T-helper 2 cell treated with Interferon-gamma antibody and Interleukin-4, amounts not matched to agents 100 ng/mL and 5 ng/mL, for 36 hours (primary cell): ENCODE measurements around the gene ABHD12. TPM values are rescaled to one million over a fixed set of nuclear protein-coding genes. Genes with fewer than 3 reads are reported as not detected.

Source experiments
- intact Hi-C: fragments of 100-400 bp; cut with micrococcal nuclease; formaldehyde crosslinking; loops from one replicate; pipeline ENCODE4 v1.15.1; 2023
- total RNA-seq: library from RNA; stranded (reverse); gene quantifications from 2 replicates; pipeline ENCODE4 v1.2.3, GENCODE V29; 2022

The ABHD12 gene
- total RNA-seq, 1 donor from 2014 or later: 30.5 TPM

DNA sequence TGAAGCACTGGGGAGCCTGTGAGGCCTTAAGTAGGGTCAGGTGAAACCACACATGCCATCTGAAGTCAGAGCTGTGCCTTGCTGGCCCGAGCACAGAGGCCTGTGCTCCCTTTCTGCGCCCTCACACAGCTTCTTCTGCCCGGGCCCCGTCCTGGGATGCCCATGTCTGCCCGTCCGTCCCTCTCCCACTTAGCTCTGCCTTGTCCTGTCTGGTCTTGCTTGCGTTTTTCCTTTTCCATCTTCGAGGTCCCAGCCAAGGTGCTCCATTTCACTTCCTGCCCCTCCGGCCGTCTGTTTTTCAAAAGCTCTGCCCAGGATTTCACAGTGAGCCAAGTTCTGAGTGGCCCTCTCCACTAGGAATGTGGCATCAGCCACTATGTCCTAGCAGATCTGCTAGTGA lies 97.1 kb downstream of the ABHD12 start:
- intact Hi-C loops: no loop called here

DNA sequence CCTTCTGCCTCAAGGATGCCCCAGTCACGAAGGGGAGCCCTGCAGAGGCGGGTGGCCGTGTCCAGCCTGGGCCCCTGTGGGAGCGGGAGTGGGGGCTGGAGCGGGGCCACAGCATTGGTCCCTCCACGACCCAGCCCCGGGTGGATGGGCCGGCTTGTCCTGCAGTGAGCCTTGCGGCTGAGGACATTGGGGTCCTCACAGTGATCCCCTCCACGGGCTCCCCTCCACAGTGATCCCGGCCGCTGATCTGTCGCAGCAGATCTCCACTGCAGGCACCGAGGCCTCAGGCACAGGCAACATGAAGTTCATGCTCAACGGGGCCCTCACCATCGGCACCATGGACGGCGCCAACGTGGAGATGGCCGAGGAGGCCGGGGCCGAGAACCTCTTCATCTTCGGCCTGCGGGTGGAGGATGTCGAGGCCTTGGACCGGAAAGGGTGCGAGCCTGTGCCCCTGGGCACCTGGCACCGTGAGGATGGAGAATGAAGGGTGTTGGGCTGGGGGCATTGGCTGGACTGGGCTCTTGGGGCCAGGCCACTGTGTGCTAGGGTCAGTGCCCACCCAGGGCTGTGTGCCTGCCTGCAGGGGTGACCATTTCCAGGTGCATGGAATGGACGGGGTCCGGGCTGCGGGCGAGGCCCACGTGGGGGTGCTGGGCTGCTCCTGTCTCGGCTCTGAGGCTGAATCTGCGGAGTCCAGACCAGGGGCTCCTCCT lies 98.3 kb downstream of the ABHD12 start:
- intact Hi-C loops: no loop called here

DNA sequence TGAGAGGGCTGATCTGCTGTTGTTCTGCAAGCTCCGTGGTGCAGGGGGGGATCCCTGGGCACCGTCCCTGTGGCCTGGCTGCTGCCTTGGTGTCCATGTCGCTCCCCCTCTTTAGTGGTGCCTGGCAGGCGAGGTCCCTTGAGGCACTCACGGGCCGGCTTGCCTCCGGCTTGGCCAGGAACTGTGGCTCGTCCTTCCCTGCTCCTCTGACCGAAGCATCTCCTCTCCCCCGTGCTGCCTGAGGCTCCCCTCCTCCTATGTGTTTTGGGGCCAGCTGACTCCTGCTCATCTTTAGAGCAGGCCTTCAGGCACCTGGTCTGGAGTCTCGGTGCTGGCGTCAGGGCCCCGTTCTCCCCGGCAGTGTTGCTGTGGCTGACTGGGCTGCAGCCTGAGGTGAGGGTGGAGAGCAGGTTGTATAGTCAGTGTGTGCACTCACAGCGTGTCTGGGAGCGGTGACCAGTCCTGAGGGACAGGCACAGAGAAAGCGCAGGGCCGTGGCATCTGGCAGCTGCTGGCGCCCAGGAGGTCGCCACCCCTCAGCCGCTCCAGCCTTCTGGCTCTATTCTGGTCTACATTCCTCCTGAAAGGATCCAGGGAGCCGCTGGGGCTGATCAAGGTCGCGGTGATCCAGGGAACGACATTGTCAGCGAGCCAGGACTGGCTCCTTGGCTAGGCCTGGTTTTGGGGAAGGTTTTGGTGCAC lies 99.1 kb downstream of the ABHD12 start:
- intact Hi-C loops: no loop called here

DNA sequence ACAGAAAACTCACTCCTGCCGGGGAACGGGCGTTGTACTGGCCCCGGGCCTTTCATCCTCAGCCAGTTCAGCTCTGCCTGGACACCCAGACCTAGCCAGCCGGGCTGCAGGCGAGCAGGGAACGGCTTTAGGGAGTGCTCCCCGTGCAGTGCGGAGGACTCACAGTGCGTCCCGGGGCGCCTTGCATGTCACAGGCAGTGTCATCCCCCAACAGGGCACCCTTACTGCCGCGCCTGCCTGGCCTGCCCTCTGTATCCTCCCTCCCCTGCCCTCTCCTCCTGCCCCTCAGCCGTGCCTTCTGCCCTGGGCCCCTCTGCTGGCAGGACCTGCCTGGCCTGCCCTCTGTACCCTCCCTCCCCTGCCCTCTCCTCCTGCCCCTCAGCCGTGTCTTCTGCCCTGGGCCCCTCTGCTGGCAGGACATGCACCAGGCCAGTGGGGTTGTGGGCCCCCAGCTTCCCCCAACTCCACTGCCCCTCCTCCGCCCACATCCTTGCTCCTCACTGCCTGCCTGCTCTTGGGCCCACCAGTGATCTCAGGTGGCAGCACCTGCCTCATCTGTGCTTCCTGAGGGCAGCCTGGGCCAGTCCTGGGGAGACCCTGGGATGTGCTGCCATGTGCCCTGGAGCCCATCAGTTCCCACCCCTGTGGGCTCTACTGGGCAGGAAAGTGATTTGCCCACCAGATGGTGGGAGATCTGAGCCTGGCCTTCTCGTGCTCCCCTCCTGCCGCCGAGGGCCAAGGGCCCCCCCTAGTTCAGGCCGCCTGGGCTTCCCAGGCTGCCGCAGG lies 99.8 kb downstream of the ABHD12 start:
- intact Hi-C loops: no loop called here

DNA sequence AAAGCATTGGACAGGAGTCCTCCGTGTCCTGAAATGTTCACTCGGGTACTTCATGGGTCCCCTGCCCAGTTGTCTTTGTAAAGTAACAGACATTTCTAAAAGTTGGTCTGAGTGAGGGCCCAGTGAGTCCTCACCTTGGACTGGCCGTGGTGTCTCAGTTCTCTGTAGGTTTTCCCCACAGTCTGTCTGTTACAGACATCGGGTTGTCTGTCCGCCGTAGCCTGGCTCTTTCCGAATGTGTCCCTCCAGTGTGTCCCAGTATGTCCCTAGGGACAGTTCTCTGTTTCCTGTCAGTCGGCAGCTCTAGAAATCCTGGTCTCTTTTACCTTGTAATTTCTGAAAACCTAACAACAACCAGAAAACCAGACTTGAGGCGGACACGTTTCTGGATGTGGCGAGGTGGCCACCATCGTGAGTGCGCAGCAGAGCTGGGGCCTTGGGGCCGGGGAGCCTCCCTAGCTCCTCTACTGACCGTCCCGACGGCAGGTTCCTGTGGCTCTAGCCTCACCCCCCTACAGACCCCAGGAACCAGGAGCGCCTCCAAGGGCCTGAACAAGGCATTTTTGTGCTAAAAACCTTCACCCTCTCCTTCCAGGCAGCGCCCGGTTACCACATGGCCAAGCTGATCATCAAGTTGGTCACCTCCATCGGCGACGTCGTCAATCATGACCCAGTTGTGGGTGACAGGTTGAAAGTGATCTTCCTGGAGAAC lies 100.6 kb downstream of the ABHD12 start:
- intact Hi-C loops: no loop called here

DNA sequence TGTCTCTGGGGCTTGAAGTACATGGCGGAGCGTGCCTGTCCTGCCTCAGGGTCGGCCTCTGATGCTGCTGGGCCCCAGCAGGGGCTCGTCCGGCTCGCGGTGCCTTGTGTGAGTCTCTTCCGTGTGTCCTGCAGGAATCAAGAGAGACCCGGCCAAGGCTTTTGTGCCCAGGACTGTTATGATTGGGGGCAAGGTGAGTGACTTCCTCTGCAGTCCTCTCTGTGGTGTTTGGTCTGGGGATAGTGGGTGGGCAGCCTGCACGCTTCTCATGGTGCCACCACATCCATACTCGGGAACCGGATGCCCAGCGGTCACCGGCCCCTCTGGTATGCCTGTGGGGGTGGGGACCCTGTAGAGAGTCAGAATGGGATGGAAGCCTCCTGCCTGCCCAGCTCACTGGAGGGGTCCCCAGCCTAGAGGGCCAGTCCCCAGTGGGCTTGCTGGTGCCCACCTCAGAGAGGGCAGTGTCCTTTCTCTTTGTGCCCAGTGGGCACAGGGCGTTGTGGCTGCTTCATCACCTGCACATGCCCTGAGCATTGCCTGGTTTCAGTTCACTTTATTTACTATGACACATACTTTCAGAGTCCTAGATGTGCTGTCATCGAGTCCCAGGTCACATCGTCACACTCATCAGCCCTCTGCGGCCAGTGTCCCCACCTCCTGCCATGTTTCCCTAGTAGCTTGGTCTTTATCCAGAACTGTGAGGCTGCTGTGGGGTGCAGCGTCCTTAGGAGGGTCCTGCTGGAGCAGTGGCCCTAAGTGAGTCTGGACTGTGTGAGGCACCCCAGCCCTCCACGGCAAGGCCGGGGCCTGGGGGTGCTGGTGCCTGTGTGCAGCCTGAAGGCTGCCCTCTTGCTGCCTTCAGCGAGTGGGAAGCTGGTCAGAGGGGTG lies 102.1 kb downstream of the ABHD12 start:
- intact Hi-C loops: no loop called here

DNA sequence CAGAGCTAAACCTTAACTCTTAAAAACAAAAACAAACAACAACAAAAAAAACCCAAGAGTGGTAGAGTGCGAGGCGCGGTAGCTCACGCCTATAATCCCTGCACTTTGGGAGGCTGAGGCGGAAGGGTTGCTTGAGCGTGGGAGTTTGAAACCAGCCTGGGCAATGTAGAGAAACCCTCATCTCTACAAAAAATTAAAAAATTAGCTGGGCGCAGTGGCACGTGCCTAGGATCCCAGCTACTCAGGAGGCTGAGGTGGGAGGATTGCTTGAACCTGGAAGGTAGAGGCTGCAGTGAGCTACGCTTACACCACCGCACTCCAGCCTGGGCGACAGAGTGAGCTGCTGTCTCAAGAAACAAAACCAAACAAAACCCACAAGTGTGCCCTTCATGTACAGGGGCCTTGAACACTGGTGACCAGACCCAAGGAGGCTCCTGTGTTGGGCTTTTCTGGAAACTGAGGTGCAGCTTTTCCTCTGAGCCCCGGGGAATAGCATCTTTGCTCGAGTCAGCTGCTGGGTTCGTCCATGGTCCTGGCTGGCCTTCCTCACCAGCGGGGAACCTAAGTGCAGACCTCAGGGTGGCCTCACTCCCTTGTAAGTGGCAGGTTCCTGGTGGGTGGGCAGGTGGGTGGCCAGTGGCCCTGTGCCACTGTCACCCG lies 102.9 kb downstream of the ABHD12 start:
- intact Hi-C loops: no loop called here

DNA sequence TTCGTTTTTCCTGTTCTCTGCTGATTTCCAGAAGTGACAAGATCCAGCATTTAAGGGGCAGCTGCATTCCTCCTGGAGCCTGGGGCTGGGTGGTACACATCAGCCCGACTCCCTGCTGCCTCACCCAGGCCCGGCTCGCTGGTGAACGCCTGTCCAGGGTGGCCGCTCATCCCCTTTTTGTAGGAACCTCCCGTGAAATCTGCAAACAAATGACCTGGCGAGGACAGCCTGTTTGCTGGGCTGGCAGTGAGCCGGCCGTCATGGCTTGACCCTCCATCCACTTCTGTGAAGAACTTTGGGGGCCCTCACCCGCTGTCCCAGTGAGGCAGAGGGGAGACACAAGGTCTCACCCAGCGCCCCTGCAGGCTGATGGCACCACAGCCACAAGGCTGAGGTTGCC lies 103.7 kb downstream of the ABHD12 start:
- intact Hi-C loops: no loop called here

DNA sequence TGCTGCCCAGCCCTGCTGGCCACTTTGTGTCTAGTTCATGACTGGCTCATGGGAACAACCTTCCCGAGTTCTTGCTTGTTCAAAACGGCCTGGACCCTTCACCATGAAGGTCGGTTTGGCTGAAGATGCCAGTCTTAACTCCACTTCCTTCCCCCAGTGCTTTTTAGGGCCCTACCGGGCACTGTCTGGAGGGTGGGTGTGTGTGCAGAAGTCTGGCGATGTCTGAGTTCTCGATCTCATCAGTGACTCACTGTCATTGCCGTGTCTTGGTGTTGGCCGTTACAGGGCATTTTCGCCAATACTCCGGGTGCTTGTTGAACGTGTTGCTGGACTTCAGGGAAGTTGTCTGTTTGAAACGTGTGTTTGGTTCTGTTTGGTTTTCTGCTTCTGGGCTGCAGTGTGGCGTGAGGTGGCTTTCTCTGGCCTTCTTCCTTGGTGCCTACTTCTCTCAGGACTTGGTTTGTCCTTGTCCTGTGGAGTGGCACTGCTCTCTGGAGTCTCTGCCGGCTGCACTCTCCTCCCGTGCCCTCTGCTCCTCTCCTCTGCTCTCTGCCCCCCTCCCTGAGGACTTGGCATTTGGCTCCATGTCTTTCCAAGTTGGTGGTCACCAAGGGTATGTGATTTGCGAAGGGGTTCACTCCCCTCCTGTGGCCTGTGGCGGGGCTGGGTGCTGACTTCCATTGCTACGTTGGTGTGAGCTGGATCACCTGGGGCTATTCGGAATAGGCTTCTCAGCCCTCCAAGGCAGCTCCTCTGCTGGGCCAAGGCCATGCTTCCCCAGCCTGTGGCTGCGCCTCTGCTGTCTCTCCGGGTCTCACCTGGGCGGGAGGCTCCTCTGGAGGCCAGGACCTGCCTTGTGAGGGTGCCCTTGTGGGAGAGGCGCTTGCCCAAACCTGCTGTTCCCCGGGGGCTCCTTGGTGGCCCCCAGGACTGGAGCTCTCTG lies 104.5 kb downstream of the ABHD12 start:
- intact Hi-C loops: no loop called here

DNA sequence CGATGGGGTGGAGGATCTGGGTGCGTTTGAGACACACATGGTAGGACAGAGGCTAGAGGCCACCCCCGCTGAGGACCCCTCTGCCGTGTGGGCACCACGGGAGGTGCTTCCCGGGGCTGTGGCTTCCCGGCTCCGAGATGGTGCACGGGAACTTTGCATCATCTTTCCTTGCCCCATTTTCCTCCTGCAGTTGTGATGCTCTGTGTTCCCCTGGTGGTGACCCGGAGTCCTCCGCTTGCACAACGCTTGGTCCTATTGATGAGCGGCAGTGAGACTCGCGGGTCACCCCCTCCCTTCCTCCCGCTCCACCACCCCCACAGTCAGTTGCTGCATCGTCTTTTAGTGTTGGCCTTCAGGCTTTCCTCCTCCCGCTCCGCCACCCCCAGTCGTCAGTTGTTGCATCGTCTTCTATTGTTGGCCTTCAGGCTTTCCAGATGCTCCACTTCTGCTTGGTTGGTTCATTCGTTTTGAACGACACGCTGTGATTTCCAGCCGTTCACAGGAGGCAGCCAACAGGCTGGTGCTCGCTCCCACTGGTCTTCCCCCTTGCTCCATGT lies 105.5 kb downstream of the ABHD12 start:
- intact Hi-C loops: no loop called here

DNA sequence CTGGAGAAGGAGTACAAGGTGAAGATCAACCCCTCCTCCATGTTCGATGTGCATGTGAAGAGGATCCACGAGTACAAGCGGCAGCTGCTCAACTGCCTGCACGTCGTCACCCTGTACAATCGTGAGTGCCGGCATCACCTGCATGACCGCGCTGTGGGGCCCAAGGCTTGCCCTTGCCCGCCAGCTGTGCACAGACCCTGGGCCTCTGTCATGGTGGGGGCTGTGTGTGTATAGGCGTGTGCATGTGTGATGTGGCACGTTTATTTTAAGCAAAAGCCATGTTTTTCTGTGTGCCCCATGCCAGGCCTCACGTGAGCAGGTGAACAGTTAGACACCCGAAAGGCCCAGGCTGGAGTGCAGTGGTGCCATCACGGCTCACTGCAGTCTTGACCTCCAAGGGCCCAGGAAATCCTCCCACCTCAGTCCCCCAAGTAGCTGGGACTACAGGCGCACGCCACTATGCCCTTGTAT lies 106.5 kb downstream of the ABHD12 start:
- intact Hi-C loops: no loop called here

DNA sequence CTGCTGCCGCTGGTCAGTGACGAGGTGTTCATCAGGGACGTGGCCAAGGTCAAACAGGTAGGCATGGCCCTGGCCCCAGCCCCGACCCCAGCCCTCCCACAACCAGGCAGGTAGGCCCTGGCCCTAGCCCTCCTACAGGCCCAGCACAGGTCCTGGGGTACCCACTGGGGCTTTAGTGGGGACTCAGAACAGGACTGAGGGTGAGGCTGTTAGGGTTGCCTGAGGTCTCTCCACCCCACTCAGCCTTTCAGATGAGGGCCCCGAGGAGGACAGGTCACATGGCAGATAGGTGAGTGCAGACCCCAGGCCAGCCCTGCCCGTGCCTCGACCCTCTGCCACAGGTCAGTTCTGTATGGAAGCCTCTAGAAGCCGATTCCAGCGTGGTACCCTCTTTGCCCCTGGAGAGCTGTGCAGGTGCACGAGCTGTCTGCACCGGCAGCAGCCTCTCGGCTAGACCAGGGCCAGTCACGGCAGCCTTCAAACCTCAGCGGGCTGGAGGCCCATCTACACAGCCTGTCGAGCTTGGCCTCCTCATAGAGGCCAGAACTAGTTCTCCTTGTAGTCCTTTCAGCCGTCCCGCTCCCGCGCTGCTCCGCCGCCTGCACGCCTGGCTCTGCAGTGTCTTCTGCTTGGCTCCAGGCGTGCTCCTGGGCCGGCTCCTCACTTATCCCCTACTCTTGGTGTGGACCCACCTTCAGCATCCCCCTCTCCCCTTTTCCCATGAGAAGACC lies 107.2 kb downstream of the ABHD12 start:
- intact Hi-C loops: no loop called here

DNA sequence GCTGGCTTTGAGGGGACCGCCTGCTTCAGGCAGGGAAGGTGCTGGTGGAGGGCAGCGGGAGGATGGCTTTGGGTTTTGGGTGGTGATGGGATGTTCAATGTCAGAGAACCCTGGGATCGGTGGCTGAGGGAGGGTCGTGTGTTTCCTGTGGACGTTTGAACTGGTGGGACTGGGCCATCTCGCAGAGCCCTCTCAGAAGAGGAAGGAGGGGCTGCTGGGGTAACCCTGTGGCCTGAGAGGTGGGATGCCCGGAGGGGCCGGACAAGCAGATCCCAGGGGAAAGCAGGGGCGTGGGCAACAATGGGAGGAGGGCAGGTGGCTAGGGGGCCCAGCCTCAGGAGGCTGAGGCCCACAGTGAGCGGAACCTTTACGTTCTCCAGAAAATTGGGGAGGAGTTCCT lies 107.8 kb downstream of the ABHD12 start:
- intact Hi-C loops: no loop called here

DNA sequence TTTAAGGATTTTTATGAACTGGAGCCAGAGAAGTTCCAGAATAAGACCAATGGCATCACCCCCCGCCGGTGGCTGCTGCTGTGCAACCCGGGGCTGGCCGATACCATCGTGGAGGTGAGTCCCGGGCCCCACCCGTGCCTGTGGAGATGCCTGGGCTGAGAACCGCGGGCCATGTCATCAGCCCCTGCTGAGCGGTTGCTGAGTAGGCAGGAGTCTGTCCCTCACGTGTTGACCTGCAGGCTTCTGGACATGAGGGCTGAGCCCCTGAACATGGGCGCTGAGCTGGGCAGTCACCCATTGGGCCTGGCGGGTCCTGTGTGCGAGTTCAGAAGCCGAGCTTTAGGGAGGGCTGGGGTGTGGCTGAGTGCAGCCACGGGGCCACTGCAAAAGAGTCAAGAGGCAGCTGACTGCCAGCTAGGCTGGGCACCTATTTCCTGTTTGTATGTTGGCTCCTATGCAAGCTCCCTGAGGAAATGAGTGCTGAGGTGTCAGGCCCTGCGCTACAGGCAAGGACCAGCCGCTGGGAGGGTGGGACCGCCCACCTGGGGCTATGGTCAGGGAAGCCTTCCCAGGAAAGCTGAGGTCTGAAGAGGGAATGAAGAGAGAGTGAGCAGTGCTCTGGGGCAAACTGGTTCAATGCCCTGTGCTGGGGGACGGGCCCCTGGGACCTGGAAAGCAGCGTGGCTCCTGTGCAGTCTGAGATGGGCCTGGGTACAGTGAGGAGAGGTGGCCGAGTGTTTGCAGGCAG lies 108.4 kb downstream of the ABHD12 start:
- intact Hi-C loops: no loop called here

DNA sequence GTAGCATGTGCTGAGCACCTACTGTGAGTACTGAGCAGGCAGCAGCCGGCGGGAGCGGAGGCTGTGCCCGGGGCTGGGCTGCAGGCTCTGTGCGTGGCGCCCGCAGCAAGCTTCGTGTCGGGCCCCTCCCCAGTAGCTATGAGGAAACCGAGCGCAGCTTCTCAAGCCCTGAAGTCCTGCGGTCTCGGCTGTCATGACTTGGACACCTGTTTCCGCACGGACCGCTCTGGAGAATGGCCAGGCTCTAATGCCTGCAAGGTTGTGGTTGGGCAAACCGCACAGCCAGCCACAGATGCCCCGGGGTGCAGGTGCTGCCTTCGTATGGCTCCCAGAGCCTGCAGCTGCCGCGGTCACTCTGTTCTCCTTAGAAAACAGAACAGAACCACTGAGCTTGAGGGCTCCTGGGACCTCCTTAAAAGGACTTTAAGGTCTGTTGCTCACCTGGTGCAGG lies 109.1 kb downstream of the ABHD12 start:
- intact Hi-C loops: no loop called here

DNA sequence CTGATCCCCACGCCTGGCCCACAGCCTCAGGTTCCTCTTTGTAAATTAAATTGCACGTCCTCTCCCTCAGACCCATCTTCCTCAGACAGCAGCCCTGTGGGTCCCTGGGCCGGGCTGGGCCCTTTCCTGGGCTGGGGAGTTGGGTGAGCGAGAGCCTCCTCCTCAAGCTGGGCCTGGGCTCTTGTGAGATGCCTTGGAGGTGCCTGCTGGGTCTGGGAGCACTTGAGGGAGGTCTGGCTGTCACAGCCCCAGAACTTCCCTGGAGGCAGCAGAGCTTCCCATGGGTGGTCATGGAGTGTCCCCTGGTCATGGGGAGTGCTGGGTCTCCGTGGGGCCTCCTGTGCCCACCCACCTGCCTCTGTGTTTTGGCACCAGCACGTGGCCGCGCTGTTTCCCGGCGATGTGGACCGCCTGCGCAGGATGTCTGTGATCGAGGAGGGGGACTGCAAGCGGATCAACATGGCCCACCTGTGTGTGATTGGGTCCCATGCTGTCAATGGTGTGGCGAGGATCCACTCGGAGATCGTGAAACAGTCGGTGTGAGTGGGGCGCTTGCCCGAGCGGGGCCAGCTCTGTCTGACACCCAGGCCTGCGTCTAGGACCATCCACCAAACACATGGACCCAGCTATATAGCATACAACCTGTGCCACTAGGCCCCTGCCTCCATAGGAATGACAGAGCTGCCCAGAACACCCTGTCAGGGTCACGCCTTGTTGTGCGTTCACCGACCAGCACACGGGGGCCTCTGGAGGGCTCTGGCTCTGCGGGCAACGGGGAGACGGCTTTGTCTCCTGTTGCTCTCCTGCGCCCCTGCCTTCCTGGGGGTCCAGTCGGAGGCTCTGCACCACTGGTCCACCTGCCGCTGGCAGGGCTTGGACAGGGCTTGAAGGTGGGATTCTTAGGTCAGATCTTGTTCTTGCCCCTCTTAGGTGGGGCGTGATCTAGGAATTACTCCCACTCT lies 109.8 kb downstream of the ABHD12 start:
- intact Hi-C loops: no loop called here
